OCI-LY1 (cell line): ENCODE measurements around the gene HTR2A.

Experiments
- H2AFZ ChIP-seq: fragments of 200-600 bp; sonication (generic), shearing (Covaris generic); 2 replicates; pipeline ENCODE4 v1.6.0; 2014; ENCODE audit warnings: antibody characterized with exemption, mild to moderate bottlenecking, low read length
- H3F3A ChIP-seq: fragments of 200-600 bp; sonication (generic), shearing (Covaris generic); 2 replicates; pipeline ENCODE4 v1.6.0; 2014; ENCODE audit warnings: mild to moderate bottlenecking, antibody characterized with exemption, low read length, moderate library complexity; ENCODE audit not compliant: insufficient read depth
- H3K27ac ChIP-seq: fragments of 200-600 bp; sonication (generic); 2 replicates; pipeline ENCODE4 v1.5.1; 2014; ENCODE audit warnings: low read length, mixed run types, mild to moderate bottlenecking, low read depth; ENCODE audit not compliant: poor library complexity, severe bottlenecking
- H3K27me3 ChIP-seq: fragments of 200-600 bp; sonication (generic); 2 replicates; pipeline ENCODE4 v1.6.0; 2014; ENCODE audit warnings: antibody characterized with exemption, mild to moderate bottlenecking, low read length, moderate library complexity; ENCODE audit not compliant: insufficient read depth
- H3K36me3 ChIP-seq: fragments of 200-600 bp; sonication (generic); 2 replicates; pipeline ENCODE4 v1.6.1; 2014; ENCODE audit warnings: mild to moderate bottlenecking, antibody characterized with exemption, low read length, moderate library complexity, mixed read lengths; ENCODE audit not compliant: insufficient read depth
- H3K4me1 ChIP-seq: fragments of 200-600 bp; sonication (generic); 2 replicates; pipeline ENCODE4 v1.5.1; 2014; ENCODE audit warnings: mild to moderate bottlenecking, low read length, moderate library complexity; ENCODE audit not compliant: insufficient read depth, severe bottlenecking
- H3K4me2 ChIP-seq: fragments of 200-600 bp; sonication (generic), shearing (Covaris generic); 2 replicates; pipeline ENCODE4 v1.6.1; 2014; ENCODE audit warnings: low read length
- H3K4me3 ChIP-seq: fragments of 200-600 bp; sonication (generic); 2 replicates; pipeline ENCODE4 v1.5.1; 2014; ENCODE audit warnings: low read length, low read depth, mild to moderate bottlenecking, mixed read lengths; ENCODE audit not compliant: poor library complexity, severe bottlenecking
- H3K79me2 ChIP-seq: fragments of 200-600 bp; shearing (Covaris generic); 2 replicates; pipeline ENCODE4 v1.6.1; 2016; ENCODE audit warnings: mixed run types, low read length, mixed read lengths; ENCODE audit not compliant: insufficient read depth
- H3K9ac ChIP-seq: fragments of 200-600 bp; sonication (generic), shearing (Covaris generic); 2 replicates; pipeline ENCODE4 v1.6.1; 2014; ENCODE audit warnings: mild to moderate bottlenecking, low read length, mixed read lengths
- H3K9me2 ChIP-seq: fragments of 200-600 bp; sonication (generic), shearing (Covaris generic); 2 replicates; pipeline ENCODE4 v1.6.1; 2014; ENCODE audit warnings: low read depth, mild to moderate bottlenecking, low read length, mixed read lengths
- H3K9me3 ChIP-seq: fragments of 200-600 bp; shearing (Covaris generic); 2 replicates; pipeline ENCODE4 v1.6.1; 2014; ENCODE audit warnings: low read length, mixed read lengths
- H4K20me1 ChIP-seq: fragments of 200-600 bp; sonication (generic), shearing (Covaris generic); 2 replicates; pipeline ENCODE4 v1.6.0; 2016; ENCODE audit warnings: mild to moderate bottlenecking, low read length; ENCODE audit not compliant: insufficient read depth
- EZH2 ChIP-seq: fragments of 200-600 bp; sonication (generic), shearing (Covaris generic); IDR thresholded peaks from 2 replicates; pipeline ENCODE4 v1.8.0; 2017; ENCODE audit warnings: borderline replicate concordance, mixed run types, mild to moderate bottlenecking, antibody characterized with exemption, low read length, moderate library complexity, mixed read lengths
- TF ChIP-seq, protein P1 (sequence below): fragments of 200-600 bp; sonication (generic), shearing (Covaris generic); IDR thresholded peaks from 2 replicates; pipeline ENCODE4 v1.5.1; 2017; ENCODE audit warnings: mild to moderate bottlenecking, antibody characterized with exemption, low read length, moderate library complexity, mixed read lengths

The HTR2A gene

DNA sequence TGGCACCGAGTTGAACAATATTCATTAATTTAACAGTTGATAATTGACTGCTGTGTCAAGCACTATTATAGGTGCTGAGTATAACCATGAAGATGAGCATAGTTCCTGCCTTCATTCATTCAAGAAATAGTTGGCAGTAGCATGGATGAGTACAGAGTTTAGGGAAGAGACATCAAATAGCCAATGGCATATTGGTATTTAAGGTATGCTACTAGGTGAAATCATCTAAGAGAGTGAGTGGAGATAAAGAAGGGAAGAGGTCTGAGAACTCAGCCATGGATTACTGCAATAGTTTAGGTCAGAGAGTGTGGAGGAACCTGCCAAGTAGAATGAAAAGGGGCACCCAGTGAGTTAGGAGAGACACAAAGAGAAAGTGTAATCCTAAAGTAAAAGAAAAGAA is 4.9 kb upstream of the HTR2A start:
- Histone ChIP-seq H3K27ac (no peak overlapping the region), H3K79me2 (no peaks in the 10 kb centered on the region), H3K9me3 (no peaks in the 10 kb centered on the region), H3K9me2 (no peaks in the 10 kb centered on the region), H3K4me3 (no peak overlapping the region), H3K4me1 (no peaks in the 10 kb centered on the region), H3F3A (no peaks in the 10 kb centered on the region), H3K27me3 (no peaks in the 10 kb centered on the region), H3K9ac (no peak overlapping the region), H2AFZ (no peak overlapping the region), H3K36me3 (no peaks in the 10 kb centered on the region), H4K20me1 (no peaks in the 10 kb centered on the region), H3K4me2 (no peak overlapping the region)
- TF ChIP-seq, protein P1, sequence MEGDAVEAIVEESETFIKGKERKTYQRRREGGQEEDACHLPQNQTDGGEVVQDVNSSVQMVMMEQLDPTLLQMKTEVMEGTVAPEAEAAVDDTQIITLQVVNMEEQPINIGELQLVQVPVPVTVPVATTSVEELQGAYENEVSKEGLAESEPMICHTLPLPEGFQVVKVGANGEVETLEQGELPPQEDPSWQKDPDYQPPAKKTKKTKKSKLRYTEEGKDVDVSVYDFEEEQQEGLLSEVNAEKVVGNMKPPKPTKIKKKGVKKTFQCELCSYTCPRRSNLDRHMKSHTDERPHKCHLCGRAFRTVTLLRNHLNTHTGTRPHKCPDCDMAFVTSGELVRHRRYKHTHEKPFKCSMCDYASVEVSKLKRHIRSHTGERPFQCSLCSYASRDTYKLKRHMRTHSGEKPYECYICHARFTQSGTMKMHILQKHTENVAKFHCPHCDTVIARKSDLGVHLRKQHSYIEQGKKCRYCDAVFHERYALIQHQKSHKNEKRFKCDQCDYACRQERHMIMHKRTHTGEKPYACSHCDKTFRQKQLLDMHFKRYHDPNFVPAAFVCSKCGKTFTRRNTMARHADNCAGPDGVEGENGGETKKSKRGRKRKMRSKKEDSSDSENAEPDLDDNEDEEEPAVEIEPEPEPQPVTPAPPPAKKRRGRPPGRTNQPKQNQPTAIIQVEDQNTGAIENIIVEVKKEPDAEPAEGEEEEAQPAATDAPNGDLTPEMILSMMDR, result no peak
- TF ChIP-seq EZH2, result no peak

DNA sequence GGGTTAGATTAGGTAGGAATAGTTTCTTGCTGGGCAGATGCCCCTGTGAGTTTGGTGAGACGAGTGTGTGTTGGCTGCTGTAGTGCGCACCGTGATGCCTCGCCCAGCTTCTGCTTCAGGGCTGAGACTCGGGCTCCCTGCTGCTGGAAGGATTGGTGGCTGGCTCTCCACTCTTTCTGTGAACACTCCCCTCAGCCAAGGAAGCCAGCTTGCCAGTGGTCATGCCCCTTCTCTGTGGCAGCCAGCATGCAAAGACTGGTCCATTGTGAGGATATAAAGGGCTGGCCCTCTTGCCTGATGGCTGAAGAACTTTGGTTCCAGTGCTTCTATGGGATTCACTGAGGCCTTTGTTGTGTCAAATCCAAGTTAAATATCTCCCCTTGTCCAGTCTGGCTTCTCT is 2.9 kb upstream of the HTR2A start:
- Histone ChIP-seq H4K20me1 (no peaks in the 10 kb centered on the region), H3K27ac (no peak overlapping the region), H3K36me3 (no peaks in the 10 kb centered on the region), H3K4me3 (no peak overlapping the region), H3K9ac (no peak overlapping the region), H3K9me3 (no peaks in the 10 kb centered on the region), H3F3A (no peaks in the 10 kb centered on the region), H3K4me1 (no peaks in the 10 kb centered on the region), H3K27me3 (no peaks in the 10 kb centered on the region), H3K4me2 (no peak overlapping the region), H2AFZ (no peak overlapping the region), H3K9me2 (no peaks in the 10 kb centered on the region), H3K79me2 (no peaks in the 10 kb centered on the region)
- no peak for TF ChIP-seq EZH2
- TF ChIP-seq, protein P1, result no peak

DNA sequence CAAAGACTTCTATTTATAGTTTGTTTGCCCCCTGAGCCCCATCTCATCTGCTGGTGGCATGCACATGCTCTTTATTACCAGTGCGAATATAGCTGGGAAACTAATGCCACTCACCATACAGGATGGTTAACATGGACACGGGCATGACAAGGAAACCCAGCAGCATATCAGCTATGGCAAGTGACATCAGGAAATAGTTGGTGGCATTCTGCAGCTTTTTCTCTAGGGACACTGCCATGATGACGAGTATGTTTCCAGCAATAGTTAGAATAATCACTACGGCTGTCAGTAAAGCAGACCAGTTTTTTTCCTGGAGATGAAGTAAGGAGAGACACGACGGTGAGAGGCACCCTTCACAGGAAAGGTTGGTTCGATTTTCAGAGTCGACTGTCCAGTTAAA is 1.5 kb downstream of the HTR2A start:
- Histone ChIP-seq H3K4me1 (peaks cover 6% of the 10 kb centered on the region), H3K36me3 (no peaks in the 10 kb centered on the region), H3K4me2 (no peak overlapping the region), H3K9me2 (no peaks in the 10 kb centered on the region), H4K20me1 (no peaks in the 10 kb centered on the region), H3F3A (no peaks in the 10 kb centered on the region), H3K9ac (no peak overlapping the region), H3K9me3 (no peaks in the 10 kb centered on the region), H2AFZ (no peak overlapping the region), H3K79me2 (no peaks in the 10 kb centered on the region), H3K4me3 (no peak overlapping the region), H3K27me3 (no peaks in the 10 kb centered on the region), H3K27ac (no peak overlapping the region)
- TF ChIP-seq, protein P1, result no peak
- TF ChIP-seq EZH2, result no peak
